Spleen (tissue), 11 donors: ENCODE measurements around the gene SLC2A4. TPM values are rescaled to one million over a fixed set of nuclear protein-coding genes. Genes with fewer than 3 reads are reported as not detected.

ENCODE experiments used
- DNase-seq: peaks from one replicate; pipeline ENCODE4 v3.0.0-alpha.2; 2020
- H3K27ac ChIP-seq, 8 donors: fragments of 200-600 bp; sonication (generic) in 7 of 8; 1 replicate in 4 of 8; 2 replicates in 4 of 8; pipeline versions ENCODE4 v1.5.0 to v1.8.0; 2016 to 2021; ENCODE audit warnings: inconsistent platforms in 4 of 8, mild to moderate bottlenecking in 4 of 8, moderate library complexity in 1 of 8
- H3K27me3 ChIP-seq, 7 donors: fragments of 200-600 bp; sonication (generic) in 6 of 7; replicated peaks in 1 of 7; 1 replicate in 4 of 7; 2 replicates in 3 of 7; pipeline versions ENCODE4 v1.5.0 to v1.8.0; 2016 to 2021; ENCODE audit warnings: inconsistent platforms in 3 of 7, mild to moderate bottlenecking in 1 of 7
- H3K36me3 ChIP-seq, 6 donors: fragments of 200-600 bp; sonication (generic) in 5 of 6; 1 replicate in 4 of 6; 2 replicates in 2 of 6; pipeline versions ENCODE4 v1.5.0 to v1.8.0; 2016 to 2021; ENCODE audit warnings: inconsistent platforms in 2 of 6
- H3K4me1 ChIP-seq, 6 donors: fragments of 200-600 bp; sonication (generic) in 5 of 6; 1 replicate in 3 of 6; 2 replicates in 3 of 6; pipeline versions ENCODE4 v1.5.0 to v1.8.0; 2016 to 2021; ENCODE audit warnings: inconsistent platforms in 3 of 6
- H3K4me3 ChIP-seq, 8 donors: fragments of 200-600 bp; sonication (generic) in 7 of 8; 1 replicate in 4 of 8; 2 replicates in 4 of 8; pipeline versions ENCODE4 v1.5.0 to v1.8.0; 2016 to 2021; ENCODE audit warnings: inconsistent platforms in 4 of 8, mild to moderate bottlenecking in 4 of 8, moderate library complexity in 2 of 8
- H3K9me3 ChIP-seq, 8 donors: fragments of 200-600 bp; sonication (generic) in 7 of 8; 1 replicate in 4 of 8; 2 replicates in 4 of 8; pipeline versions ENCODE4 v1.5.0 to v1.8.0; 2016 to 2021; ENCODE audit warnings: inconsistent platforms in 4 of 8
- POLR2A ChIP-seq, 3 donors: fragments of 450-650 bp; IDR thresholded peaks; one replicate each; pipeline ENCODE4 v1.5.1; 2017; ENCODE audit warnings: antibody characterized with exemption in 3 of 3, mild to moderate bottlenecking in 1 of 3
- POLR2AphosphoS5 ChIP-seq, 3 donors: sonication (generic); formaldehyde crosslinking; IDR thresholded peaks; one replicate each; pipeline ENCODE4 v1.5.1; 2017; ENCODE audit warnings: antibody characterized with exemption in 3 of 3
- WGBS, 5 donors: extraction: QIAGEN DNeasy Blood & Tissue Kit in 3 of 5; methylation state at CpG; one replicate each; pipeline versions ENCODE4 v1.1.5 to v1.1.7; 2013 to 2018; 5-methylcytosine and 5-hydroxymethylcytosine counted together
- intact Hi-C: fragments of 100-400 bp; cut with DNase I; formaldehyde crosslinking; loops from one replicate; pipeline ENCODE4 v1.15.0; 2023; ENCODE audit warnings: low total_unique reads
- polyA plus RNA-seq, 3 donors: library from polyadenylated mRNA; stranded (reverse); fragments of 200-250 nt; gene quantifications; one replicate each; pipeline ENCODE4 v1.2.1, GENCODE V29; 2013
- total RNA-seq, 7 donors: library from RNA; depleted of rRNA in 3 of 7; stranded (reverse); fragments of >200 nt in 3 of 7; fragmentation: NEBNext Ultra II Directional in 4 of 7; extraction: Animal tissue kit (Norgen Biotek cat#: 25700) in 4 of 7; gene quantifications; one replicate each; pipeline versions ENCODE4 v1.1.0 to v1.2.1, GENCODE V29; 2016 to 2021
- TF ChIP-seq, protein P1 (sequence below), 11 experiments: fragments of 200-600 bp in 7 of 11; fragments of 450-650 bp in 4 of 11; sonication (generic) in 4 of 11; IDR thresholded peaks in 8 of 11; conservative IDR thresholded peaks in 3 of 11; 1 replicate in 7 of 11; 2 replicates in 4 of 11; pipeline versions ENCODE4 v1.4.0 to v1.8.0; 2016 to 2021; ENCODE audit warnings: antibody characterized with exemption in 11 of 11, inconsistent platforms in 4 of 11, mild to moderate bottlenecking in 1 of 11
- donor health status: healthy with polysubstance abuse.
- donor health status: DM: no; HTN: no; CAD: no; lungs with moderate emphysema.
- donor health status: DM: no; HTN: no; CAD: no.
- donor health status: Bipolar disorder and iron deficiency.
- donor health status: healthy.
- donor health status: DM: no; HTN: no; CAD: no.
- donor health status: DM: yes; HTN: yes; CAD: no.

SLC2A4 gene
- total and polyA plus RNA-seq, 10 donors = 0.07 to 1.6 (median 0.49) TPM

DNA sequence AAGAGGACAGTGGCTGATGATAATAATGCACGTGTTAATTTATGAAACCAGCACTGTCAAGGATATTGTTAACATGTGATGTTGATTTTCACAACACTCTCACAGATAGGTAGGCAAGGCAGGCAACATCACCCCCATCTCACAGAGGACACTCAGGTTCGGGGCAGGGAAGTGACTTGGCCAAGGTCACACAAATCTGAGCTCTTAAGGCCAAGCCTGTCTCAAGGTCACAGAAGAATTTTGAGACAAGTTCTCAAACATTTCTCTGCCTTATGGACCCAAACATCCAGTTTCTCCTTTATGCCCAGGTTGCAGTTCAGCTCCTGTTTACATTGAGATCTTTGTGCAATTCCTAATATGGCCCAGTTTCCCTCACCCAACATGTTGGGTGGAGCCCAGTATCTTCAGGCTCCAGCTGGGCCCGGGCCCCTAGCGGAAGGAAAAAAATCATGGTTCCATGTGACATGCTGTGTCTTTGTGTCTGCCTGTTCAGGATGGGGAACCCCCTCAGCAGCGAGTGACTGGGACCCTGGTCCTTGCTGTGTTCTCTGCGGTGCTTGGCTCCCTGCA lies 1.3 kb downstream of the SLC2A4 start:
- Histone ChIP-seq H3K4me1 (peaks cover 17 to 34% (median 30%) of the 10 kb centered on the region in 6 donors), H3K27me3 (peaks cover 0 to 77% (median 20%) of the 10 kb centered on the region in 7 donors), H3K4me3 (peak overlapping the region in 2 of 8 donors; percentile 45 to 50), H3K36me3 (no peaks in the 10 kb centered on the region), H3K9me3 (no peaks in the 10 kb centered on the region), H3K27ac (peak overlapping the region in 1 of 8 donors; percentile 60)
- TF ChIP-seq, protein P1, sequence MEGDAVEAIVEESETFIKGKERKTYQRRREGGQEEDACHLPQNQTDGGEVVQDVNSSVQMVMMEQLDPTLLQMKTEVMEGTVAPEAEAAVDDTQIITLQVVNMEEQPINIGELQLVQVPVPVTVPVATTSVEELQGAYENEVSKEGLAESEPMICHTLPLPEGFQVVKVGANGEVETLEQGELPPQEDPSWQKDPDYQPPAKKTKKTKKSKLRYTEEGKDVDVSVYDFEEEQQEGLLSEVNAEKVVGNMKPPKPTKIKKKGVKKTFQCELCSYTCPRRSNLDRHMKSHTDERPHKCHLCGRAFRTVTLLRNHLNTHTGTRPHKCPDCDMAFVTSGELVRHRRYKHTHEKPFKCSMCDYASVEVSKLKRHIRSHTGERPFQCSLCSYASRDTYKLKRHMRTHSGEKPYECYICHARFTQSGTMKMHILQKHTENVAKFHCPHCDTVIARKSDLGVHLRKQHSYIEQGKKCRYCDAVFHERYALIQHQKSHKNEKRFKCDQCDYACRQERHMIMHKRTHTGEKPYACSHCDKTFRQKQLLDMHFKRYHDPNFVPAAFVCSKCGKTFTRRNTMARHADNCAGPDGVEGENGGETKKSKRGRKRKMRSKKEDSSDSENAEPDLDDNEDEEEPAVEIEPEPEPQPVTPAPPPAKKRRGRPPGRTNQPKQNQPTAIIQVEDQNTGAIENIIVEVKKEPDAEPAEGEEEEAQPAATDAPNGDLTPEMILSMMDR (IDR thresholded peaks at IDR 0.05 in 8 of 11, conservative IDR thresholded peaks at IDR 0.05 in 3 of 11) = no peak
- TF ChIP-seq POLR2A (IDR thresholded peaks at IDR 0.05) (no peak), POLR2AphosphoS5 (IDR thresholded peaks at IDR 0.05) (no peak)
- DNase-seq = no peak
- WGBS, 5 donors = 52 to 57% (median 53%) methylated on average over 6 of the region's 6 CpGs
- intact Hi-C loops = no loop called here

DNA sequence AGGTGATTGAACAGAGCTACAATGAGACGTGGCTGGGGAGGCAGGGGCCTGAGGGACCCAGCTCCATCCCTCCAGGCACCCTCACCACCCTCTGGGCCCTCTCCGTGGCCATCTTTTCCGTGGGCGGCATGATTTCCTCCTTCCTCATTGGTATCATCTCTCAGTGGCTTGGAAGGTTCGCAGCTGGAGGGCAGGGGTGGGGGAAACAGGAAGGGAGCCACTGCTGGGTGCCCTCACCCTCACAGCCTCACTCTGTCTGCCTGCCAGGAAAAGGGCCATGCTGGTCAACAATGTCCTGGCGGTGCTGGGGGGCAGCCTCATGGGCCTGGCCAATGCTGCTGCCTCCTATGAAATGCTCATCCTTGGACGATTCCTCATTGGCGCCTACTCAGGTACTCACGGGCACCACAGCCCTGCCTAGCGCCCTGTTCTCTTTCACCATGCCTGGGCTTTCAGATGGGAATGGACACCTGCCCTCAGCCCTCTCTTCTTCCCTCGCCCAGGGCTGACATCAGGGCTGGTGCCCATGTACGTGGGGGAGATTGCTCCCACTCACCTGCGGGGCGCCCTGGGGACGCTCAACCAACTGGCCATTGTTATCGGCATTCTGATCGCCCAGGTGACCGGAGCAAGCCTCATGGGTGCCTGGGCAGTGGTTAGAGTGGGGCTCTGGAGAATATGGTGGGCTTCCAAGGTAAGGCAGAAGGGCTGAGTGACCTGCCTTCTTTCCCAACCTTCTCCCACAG lies 2.1 kb downstream of the SLC2A4 start:
- H3K27me3 ChIP-seq = peaks cover 0 to 81% (median 20%) of the 10 kb centered on the region in 7 donors
- no peak overlapping the region for H3K27ac ChIP-seq
- H3K36me3 ChIP-seq = no peaks in the 10 kb centered on the region
- 77 to 82% (median 79%) methylated on average over 14 to 18 of the region's 18 CpGs for WGBS, 5 donors
- no peak overlapping the region for H3K4me3 ChIP-seq
- H3K4me1 ChIP-seq = peaks cover 17 to 34% (median 30%) of the 10 kb centered on the region in 6 donors
- H3K9me3 ChIP-seq = no peaks in the 10 kb centered on the region
- DNase-seq = no peak
- TF ChIP-seq, protein P1 (IDR thresholded peaks at IDR 0.05 in 8 of 11, conservative IDR thresholded peaks at IDR 0.05 in 3 of 11) = no peak
- TF ChIP-seq POLR2AphosphoS5 (IDR thresholded peaks at IDR 0.05) (no peak), POLR2A (IDR thresholded peaks at IDR 0.05) (no peak)
- intact Hi-C loops = no loop called here

DNA sequence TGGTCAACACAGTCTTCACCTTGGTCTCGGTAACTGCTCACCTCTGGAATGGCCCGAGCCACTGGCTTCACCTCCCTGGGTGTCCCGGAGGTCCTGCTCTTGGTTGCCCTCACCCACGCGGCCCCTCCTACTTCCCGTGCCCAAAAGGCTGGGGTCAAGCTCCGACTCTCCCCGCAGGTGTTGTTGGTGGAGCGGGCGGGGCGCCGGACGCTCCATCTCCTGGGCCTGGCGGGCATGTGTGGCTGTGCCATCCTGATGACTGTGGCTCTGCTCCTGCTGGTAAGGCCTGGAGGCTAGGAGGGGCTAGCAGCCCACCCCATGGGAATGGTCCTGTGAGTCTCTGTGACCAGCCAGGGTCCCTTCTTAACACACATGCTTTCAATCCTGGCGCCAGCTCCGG lies 3.4 kb downstream of the SLC2A4 start:
- Histone ChIP-seq H3K4me3 (no peak overlapping the region), H3K9me3 (no peaks in the 10 kb centered on the region), H3K27ac (no peak overlapping the region), H3K27me3 (peaks cover 0 to 94% (median 20%) of the 10 kb centered on the region in 7 donors), H3K36me3 (no peaks in the 10 kb centered on the region), H3K4me1 (peaks cover 17 to 34% (median 30%) of the 10 kb centered on the region in 6 donors)
- TF ChIP-seq POLR2AphosphoS5 (IDR thresholded peaks at IDR 0.05) (no peak), POLR2A (IDR thresholded peaks at IDR 0.05) (no peak)
- TF ChIP-seq, protein P1 (IDR thresholded peaks at IDR 0.05 in 8 of 11, conservative IDR thresholded peaks at IDR 0.05 in 3 of 11) = no peak
- intact Hi-C loops = no loop called here
- DNase-seq = no peak
- WGBS, 5 donors = 91 to 98% (median 96%) methylated on average over 6 to 16 of the region's 16 CpGs

DNA sequence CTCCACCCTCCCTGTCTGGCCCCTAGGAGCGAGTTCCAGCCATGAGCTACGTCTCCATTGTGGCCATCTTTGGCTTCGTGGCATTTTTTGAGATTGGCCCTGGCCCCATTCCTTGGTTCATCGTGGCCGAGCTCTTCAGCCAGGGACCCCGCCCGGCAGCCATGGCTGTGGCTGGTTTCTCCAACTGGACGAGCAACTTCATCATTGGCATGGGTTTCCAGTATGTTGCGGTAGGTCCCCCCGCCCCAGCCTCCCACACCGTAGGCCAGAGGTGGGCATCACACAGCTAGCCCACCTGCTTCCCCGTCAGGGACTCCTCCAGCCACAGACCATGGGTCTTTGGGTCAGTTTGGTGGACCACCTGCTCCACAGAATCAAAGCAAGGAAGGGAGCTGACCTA lies 4.2 kb downstream of the SLC2A4 start:
- H3K9me3 ChIP-seq = no peaks in the 10 kb centered on the region
- peaks cover 15 to 27% (median 24%) of the 10 kb centered on the region in 6 donors for H3K4me1 ChIP-seq
- intact Hi-C loops = no loop called here
- no peak overlapping the region for H3K4me3 ChIP-seq
- peaks cover 0 to 95% (median 20%) of the 10 kb centered on the region in 7 donors for H3K27me3 ChIP-seq
- no peak for DNase-seq
- TF ChIP-seq POLR2A (IDR thresholded peaks at IDR 0.05) = no peak
- 90 to 94% (median 93%) methylated on average over 11 to 12 of the region's 12 CpGs for WGBS, 5 donors
- H3K36me3 ChIP-seq = no peaks in the 10 kb centered on the region
- no peak overlapping the region for H3K27ac ChIP-seq
